ENCODE data around the gene MRRF.

DNA sequence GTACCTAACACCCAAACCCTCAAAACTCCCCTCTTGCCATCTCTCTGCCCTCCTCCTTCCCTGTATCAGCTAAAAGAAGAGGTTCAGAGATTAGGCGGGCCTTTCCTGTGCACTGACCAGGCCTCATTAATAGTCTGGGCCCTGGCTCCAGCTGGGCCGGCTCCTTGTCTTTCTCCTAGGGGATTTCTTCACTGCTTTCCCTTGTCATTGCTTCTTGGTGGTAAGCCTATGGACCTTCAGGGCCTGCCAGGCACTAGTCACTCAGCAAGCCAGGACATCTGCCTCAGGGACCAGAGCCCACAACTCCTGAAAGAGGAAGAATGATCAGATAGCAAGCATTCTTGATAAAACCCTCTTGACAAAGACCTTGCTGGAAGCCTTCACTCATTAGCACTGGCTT lies 50.9 kb downstream of the MRRF start:
- TF ChIP-seq EZH2 (IDR thresholded peaks at IDR 0.05; ENCODE audit: insufficient read depth, poor library complexity, severe bottlenecking) (no peak), EZH2phosphoT487 (IDR thresholded peaks at IDR 0.05; ENCODE audit: insufficient read depth, low read depth) (no peak)
